22Rv1 (cell line): Measurements from ENCODE around the gene NODAL.

Experiments used
- ZFX ChIP-seq: fragments of 450-650 bp; IDR thresholded peaks from 2 replicates; pipeline ENCODE4 v1.6.1; 2017; ENCODE audit warnings: antibody characterized with exemption, borderline replicate concordance
- TF ChIP-seq, protein P1 (sequence below): fragments of 450-650 bp; IDR thresholded peaks from 2 replicates; pipeline ENCODE4 v1.5.1; 2017; ENCODE audit warnings: mild to moderate bottlenecking

DNA sequence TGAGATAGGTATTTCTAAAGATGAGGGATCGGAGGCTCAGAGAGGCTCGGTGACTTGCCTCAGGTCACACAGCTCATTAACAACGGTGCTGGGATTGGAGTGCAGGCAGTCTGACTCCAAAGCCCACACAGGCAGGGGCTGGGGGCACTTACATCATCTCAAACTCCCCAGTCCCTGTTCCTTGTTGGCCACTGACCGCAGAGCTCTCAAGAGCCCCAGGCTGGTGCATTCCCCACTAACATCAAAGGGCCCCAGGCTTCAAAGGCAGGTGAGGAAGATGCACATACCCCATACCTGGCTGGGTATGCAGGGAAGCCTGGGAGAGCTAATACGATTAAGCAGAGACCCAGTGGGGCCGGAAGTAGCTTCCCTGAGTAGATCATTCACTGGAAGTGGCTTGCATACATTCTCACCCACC is 13.7 kb upstream of the NODAL start:
- TF ChIP-seq, protein P1, sequence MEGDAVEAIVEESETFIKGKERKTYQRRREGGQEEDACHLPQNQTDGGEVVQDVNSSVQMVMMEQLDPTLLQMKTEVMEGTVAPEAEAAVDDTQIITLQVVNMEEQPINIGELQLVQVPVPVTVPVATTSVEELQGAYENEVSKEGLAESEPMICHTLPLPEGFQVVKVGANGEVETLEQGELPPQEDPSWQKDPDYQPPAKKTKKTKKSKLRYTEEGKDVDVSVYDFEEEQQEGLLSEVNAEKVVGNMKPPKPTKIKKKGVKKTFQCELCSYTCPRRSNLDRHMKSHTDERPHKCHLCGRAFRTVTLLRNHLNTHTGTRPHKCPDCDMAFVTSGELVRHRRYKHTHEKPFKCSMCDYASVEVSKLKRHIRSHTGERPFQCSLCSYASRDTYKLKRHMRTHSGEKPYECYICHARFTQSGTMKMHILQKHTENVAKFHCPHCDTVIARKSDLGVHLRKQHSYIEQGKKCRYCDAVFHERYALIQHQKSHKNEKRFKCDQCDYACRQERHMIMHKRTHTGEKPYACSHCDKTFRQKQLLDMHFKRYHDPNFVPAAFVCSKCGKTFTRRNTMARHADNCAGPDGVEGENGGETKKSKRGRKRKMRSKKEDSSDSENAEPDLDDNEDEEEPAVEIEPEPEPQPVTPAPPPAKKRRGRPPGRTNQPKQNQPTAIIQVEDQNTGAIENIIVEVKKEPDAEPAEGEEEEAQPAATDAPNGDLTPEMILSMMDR = no peak
- no peak for TF ChIP-seq ZFX
